ENCODE results near the gene INSR. TPM values are rescaled to one million over a fixed set of nuclear protein-coding genes. Genes with fewer than 3 reads are reported as not detected.

INSR gene
- total RNA-seq, 4 donors from 2014 or later: 134 to 252 (median 164) TPM

GRCh38 chr19:7331446-7331845, 37.2 kb upstream of the INSR start:
- in situ Hi-C loops (cut with MboI; ENCODE audit: low pct_ligation_motif_present in 1 of 4, low pct_unique_long_range_greater_than_20kb in 1 of 4, low sequenced_read_pairs in 3 of 4): loop anchor here in 1 of 4 donors (25.0 kb wide), 1 partner anchor 219 kb away; no protein-coding TSS in a partner anchor
- Histone ChIP-seq H3K36me3 (no peaks in the 10 kb centered on the region), H3K4me3 (no peak overlapping the region), H3K27ac (no peak overlapping the region), H3K4me1 (peaks cover 0 to 2% (median 0%) of the 10 kb centered on the region in 4 donors), H3K27me3 (no peaks in the 10 kb centered on the region), H3K9me3 (no peaks in the 10 kb centered on the region)
- intact Hi-C loops (cut with DNase I; ENCODE audit: low total_unique reads): no loop called here
- no peak for DNase-seq
- TF ChIP-seq, protein P1, sequence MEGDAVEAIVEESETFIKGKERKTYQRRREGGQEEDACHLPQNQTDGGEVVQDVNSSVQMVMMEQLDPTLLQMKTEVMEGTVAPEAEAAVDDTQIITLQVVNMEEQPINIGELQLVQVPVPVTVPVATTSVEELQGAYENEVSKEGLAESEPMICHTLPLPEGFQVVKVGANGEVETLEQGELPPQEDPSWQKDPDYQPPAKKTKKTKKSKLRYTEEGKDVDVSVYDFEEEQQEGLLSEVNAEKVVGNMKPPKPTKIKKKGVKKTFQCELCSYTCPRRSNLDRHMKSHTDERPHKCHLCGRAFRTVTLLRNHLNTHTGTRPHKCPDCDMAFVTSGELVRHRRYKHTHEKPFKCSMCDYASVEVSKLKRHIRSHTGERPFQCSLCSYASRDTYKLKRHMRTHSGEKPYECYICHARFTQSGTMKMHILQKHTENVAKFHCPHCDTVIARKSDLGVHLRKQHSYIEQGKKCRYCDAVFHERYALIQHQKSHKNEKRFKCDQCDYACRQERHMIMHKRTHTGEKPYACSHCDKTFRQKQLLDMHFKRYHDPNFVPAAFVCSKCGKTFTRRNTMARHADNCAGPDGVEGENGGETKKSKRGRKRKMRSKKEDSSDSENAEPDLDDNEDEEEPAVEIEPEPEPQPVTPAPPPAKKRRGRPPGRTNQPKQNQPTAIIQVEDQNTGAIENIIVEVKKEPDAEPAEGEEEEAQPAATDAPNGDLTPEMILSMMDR (IDR thresholded peaks at IDR 0.05): no peak
- TF ChIP-seq POLR2AphosphoS5 (IDR thresholded peaks at IDR 0.05): no peak
- no peak for TF ChIP-seq POLR2A (IDR thresholded peaks at IDR 0.05)
- TF ChIP-seq EP300 (IDR thresholded peaks at IDR 0.05; ENCODE audit: low read depth): no peak
- 79 to 90% methylated on average over 4 of the region's 4 CpGs for WGBS, 2 donors (ENCODE audit: low coverage in 1 of 2)

GRCh38 chr19:7328647-7329046, 34.4 kb upstream of the INSR start:
- Histone ChIP-seq H3K36me3 (no peaks in the 10 kb centered on the region), H3K9me3 (no peaks in the 10 kb centered on the region), H3K4me3 (no peak overlapping the region), H3K27ac (no peak overlapping the region), H3K4me1 (no peaks in the 10 kb centered on the region), H3K27me3 (no peaks in the 10 kb centered on the region)
- 77 to 89% methylated on average over 4 of the region's 4 CpGs for WGBS, 2 donors (ENCODE audit: low coverage in 1 of 2)
- TF ChIP-seq EP300 (IDR thresholded peaks at IDR 0.05; ENCODE audit: low read depth) (no peak), POLR2A (IDR thresholded peaks at IDR 0.05) (no peak), POLR2AphosphoS5 (IDR thresholded peaks at IDR 0.05) (no peak)
- TF ChIP-seq, protein P1 (IDR thresholded peaks at IDR 0.05): no peak
- in situ Hi-C loops (cut with MboI; ENCODE audit: low pct_ligation_motif_present in 1 of 4, low pct_unique_long_range_greater_than_20kb in 1 of 4, low sequenced_read_pairs in 3 of 4) (loop anchor here in 1 of 4 donors (25.0 kb wide), 1 partner anchor 216 kb away; no protein-coding TSS in a partner anchor), intact Hi-C loops (cut with DNase I; ENCODE audit: low total_unique reads) (no loop called here)
- DNase-seq: no peak

GRCh38 chr19:7327802-7328201, 33.6 kb upstream of the INSR start:
- in situ Hi-C loops (cut with MboI; ENCODE audit: low pct_ligation_motif_present in 1 of 4, low pct_unique_long_range_greater_than_20kb in 1 of 4, low sequenced_read_pairs in 3 of 4): loop anchor here in 1 of 4 donors (25.0 kb wide), 1 partner anchor 216 kb away; no protein-coding TSS in a partner anchor
- Histone ChIP-seq H3K9me3 (no peaks in the 10 kb centered on the region), H3K36me3 (no peaks in the 10 kb centered on the region), H3K27me3 (no peaks in the 10 kb centered on the region), H3K4me1 (no peaks in the 10 kb centered on the region), H3K27ac (no peak overlapping the region), H3K4me3 (no peak overlapping the region)
- DNase-seq: no peak
- intact Hi-C loops (cut with DNase I; ENCODE audit: low total_unique reads): no loop called here
- TF ChIP-seq POLR2AphosphoS5 (IDR thresholded peaks at IDR 0.05) (no peak), EP300 (IDR thresholded peaks at IDR 0.05; ENCODE audit: low read depth) (no peak), POLR2A (IDR thresholded peaks at IDR 0.05) (no peak)
- TF ChIP-seq, protein P1 (IDR thresholded peaks at IDR 0.05): no peak
- WGBS, 2 donors (ENCODE audit: low coverage in 1 of 2): 80 to 82% methylated on average over 1 of the region's 1 CpG

- in situ Hi-C loops (cut with MboI; ENCODE audit: low pct_ligation_motif_present in 1 of 4, low pct_unique_long_range_greater_than_20kb in 1 of 4, low sequenced_read_pairs in 3 of 4): loop anchor here in 1 of 4 donors (25.0 kb wide), 1 partner anchor 214 kb away; no protein-coding TSS in a partner anchor
- Histone ChIP-seq H3K4me3 (no peak overlapping the region), H3K9me3 (no peaks in the 10 kb centered on the region), H3K36me3 (no peaks in the 10 kb centered on the region), H3K27ac (no peak overlapping the region), H3K27me3 (no peaks in the 10 kb centered on the region), H3K4me1 (no peaks in the 10 kb centered on the region)
- no peak for TF ChIP-seq POLR2AphosphoS5 (IDR thresholded peaks at IDR 0.05)
- TF ChIP-seq, protein P1 (IDR thresholded peaks at IDR 0.05): peak; percentile 32 to 56 (median 50)
- no peak for TF ChIP-seq POLR2A (IDR thresholded peaks at IDR 0.05)
- peak; percentile 74 for DNase-seq
- WGBS, 2 donors (ENCODE audit: low coverage in 1 of 2): 80% methylated on average over 6 to 10 of the region's 10 CpGs
- intact Hi-C loops (cut with DNase I; ENCODE audit: low total_unique reads): no loop called here
Observed at GRCh38 chr19:7326105-7326877, 32.1 kb upstream of the INSR start.

Measured in transverse colon (tissue), 4 donors.